Ramos (cell line): Measurements from ENCODE around the gene CCSAP.
"Not testable (repeated sequence)": the region's sequence is repeated elsewhere in the genome, so short reads cannot be mapped to it uniquely, and the experiment has no call there.

Source experiments
- in situ Hi-C: fragments of 300-500 bp; cut with MboI; formaldehyde crosslinking; loops from one replicate; pipeline ENCODE4 v1.14.3; 2022; ENCODE audit warnings: low sequenced_read_pairs; ENCODE audit not compliant: unreplicated experiment

Gene CCSAP, protein sequence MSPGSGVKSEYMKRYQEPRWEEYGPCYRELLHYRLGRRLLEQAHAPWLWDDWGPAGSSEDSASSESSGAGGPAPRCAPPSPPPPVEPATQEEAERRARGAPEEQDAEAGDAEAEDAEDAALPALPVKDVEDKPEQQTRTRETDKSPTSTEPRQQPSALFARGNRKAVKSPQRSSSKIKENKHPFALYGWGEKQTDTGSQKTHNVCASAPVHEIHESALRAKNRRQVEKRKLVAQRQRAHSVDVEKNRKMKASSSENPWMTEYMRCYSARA

DNA sequence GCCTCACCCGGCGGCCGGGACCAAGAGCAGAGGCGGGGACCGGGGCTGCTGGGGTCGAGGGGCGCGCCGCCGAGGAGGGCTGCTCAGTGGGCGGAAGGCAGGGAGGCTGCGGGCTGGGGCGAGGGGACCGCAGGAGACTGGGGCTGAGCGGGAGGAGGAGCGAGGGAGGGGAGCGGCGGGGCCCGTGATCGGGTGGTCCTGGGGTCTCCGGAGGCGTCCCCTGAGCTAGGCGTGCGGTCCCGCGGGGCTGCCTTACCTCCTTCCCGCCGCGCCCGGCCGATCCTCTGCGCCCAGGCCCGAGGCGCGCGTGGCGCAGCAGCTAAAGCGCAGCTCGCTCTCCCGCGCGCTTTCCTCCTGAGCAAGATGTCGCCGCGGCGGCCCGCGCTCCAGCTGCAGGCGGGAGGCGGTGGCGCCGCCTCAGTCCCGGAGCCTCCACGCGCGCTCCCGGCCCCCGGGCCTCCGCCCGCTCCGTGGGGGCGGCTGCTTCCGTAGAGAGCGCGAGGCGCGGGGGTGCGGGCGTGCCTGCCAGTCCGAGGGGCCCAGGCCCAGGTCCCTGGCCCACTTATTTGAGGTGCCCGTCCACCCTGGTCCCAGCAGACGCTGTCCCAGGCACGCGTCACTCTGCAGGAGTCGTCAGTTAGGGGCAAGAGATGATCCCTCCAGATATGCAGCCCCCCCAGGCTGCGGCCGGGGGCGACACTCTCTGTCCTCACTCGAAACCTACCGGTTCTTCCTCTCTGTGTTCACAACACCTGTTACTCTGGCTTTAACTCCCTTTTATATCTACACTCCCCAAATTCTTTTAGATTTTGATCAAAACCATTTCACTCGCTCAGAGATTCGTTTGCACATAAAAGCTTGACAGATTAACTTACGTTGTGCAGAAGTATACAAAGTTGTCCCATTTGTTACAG is at the start of gene CCSAP:
CCSAP (minus strand) TSS at position 392 of the 914 bp plus-strand sequence. CDS start 582 bp downstream, outside the sequence.
- in situ Hi-C loops, result no loop called here

DNA sequence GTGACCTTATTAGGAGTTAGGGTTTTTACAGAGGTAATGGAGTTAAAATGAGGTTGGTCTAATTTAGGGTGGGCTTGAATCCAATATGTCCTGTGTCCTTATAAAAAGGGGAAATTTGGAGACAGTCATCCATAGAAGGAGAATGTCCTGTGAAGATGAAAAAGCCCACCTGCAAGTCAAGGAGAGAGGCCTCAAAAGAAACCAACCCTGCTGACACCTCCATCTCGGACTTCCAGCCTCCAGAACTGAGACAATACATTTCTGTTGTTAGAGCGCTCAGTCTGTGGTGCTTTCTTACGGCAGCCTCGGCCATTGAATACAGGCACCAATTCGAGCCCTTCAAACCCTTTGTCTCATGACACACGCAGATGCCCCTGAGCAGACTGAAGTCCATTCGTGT is 47.3 kb upstream of the CCSAP start:
- in situ Hi-C loops, result no loop called here

DNA sequence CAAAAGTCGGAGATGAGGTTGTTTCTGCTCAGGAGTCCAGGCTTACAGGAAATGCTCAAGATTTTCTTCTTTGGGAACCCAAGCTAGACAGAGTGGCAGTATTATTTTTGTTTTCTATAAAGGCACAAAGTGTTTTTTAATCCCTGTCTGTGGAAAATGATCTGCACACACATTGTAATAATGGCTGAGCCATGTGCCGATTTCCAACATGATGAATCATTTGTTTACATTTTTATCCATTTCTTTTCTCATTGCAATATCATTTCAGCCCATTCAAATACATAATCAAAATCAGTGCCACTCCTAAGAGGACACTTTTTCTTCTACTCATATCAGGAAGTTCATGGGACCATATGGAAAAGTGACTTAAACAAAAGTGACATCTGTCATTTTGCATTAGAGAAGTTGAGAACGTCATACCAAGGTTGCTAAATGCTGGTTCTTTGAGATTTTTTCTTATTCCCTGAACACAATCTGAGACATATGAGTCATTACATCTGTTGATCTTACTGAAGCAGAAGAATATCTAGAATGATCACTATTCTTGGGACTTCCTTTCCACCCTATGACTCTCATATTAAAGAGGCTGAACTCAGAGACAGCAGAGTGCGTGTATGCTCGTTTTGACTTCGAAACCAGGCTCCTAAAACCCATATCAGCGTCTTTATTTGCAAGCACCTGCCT is 46.2 kb upstream of the CCSAP start:
- in situ Hi-C loops, result no loop called here

DNA sequence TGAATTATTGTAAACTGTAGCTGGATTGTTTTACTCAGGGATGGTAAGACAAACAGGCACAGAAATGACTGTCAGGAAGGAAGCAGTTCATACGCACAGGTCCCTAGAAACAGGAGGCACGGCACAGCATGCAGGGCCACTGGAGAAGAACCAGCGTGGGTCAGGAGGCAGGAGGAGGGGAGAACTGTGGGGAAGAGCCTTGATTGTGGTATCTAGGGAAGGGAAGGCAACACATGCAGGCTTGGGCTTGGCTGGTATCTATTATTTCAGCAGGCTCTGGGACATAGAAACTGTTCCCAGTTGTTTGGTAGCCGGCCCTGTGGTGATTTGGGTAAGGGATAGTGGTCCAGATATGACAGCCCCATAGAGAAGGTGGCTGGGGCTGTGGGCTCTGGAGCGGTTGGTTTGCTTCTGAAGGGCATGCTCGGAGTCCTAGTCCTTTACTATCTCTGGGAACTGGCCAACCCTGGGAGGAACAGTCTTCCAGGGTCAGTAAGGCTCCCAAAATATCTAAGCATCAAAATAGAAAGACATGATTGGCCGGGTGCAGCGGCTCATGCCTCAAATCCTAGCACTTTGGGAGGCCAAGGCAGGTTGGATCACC is 43.1 kb upstream of the CCSAP start:
- in situ Hi-C loops, result no loop called here

DNA sequence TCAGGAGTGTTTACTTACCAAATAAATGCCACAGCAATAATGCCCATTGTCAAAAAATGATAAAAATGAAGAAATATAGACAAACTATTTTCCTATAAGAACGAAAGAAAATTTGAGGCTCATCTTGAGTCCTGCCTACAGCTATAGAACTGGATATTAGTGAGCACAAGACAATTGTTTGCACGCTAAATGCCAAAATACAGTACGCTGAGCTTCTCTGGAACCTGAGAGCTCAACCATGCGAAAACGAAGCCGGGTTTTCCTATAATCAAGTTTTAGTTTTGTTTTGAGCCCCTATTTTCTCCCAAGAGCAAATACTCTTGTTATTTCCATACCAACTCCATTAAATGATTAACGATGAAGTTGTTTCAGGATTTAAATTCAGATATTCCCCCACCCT is 42.0 kb upstream of the CCSAP start:
- in situ Hi-C loops, result no loop called here

DNA sequence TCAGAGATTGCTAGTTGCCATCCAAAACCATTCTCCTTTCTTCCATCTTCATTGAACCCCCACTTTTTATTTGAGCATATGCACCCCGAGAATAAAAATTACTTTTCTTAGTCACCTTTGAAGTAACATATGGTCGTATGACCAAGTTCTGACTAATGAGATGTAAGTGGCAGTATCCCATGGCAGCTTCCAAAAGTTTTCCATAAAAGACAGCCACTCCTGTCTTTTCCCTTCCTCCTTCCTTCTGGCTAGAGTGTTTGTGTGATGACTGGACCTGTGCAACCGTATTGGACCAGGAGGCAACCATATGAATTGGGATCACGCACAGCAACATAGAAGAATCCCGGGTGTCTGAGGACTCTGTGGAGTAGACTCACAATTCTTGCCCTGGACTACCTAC is 41.1 kb upstream of the CCSAP start:
- in situ Hi-C loops, result no loop called here

DNA sequence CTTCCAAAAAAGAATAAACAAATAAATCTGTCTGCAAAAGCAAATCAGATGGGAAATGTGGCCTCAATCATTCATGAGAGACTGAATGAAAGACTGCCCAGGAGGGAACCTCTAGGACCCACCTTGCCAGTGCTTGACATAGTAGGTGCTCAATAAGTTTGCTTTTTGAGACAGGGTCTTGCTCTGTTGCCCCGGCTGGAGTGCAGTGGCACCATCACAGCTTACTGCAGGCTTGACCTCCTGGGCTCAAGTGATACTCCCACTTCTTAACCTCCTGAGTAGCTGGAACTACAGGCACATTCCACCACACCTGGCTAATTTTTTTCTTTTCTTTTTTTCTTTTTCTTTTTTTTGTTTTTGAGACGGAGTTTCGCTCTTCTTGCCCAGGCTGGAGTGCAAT is 40.3 kb upstream of the CCSAP start:
- in situ Hi-C loops, result no loop called here

DNA sequence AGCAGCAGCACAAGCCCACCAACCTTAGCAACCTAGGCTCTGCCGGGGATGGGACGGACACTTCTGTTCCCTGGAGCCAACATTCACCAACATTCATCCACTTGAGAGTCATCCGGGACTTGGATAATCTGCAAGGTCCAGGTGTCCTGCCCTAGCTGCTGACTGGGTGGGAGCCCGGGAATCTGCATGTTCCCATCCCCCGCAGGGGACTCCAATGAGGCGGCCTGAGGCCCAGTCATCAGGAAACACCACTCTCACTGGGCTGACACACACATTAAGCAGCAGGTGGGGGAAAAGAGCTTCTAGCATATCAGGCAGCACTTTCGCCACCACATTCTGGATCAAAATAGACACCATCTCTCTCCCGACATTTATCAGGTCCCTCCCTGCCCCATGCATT is 38.4 kb upstream of the CCSAP start:
- in situ Hi-C loops, result no loop called here

DNA sequence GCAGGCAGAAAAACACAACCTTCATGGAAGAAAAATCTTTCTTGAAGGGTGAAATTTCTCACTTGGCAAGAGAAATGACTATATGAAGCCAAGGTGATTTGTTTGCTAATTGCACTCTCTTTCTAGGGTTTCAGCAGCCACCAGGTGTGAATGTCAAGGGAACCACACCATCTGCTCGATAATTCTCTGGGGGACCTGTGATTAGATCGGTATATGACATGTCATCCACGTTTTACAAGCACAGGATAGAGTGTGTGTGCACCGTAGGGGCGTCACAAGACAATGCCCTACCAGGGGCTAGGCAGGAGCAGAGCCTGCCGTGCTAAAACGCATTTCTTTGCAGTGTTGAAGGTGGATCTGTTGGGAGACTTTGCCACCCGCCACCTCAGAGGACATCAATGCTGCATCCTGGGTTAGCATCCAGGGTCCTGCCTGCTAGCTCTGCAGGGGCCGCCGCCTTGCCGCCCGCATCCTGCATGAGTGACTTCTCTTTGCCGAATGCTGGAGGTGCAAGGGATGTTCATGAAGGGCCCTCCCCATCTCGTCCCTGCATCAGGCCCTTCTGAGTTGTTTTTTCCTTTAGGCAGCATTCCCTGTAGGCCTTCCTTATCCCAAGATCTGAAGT is 37.8 kb upstream of the CCSAP start:
- in situ Hi-C loops, result no loop called here

DNA sequence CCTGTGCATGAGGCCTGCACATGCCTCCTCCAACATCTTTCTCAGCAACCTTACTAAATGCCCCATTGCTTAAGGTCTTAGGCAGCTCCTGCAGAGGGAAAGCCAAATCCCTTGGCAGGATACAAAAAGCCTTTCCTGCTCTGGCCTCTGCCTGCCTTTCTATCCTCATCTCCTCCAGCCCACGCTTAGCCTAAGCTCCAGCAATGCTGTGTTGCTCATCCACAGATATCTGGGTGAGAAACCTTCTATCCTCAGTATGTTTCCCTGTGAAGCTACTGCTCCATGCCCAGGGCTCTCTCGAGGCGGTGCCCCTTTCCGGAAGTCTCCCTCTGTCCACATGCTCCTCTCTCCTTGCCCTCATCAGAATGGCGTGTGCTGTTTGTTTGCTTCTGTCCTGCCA is 37.0 kb upstream of the CCSAP start:
- in situ Hi-C loops, result no loop called here

DNA sequence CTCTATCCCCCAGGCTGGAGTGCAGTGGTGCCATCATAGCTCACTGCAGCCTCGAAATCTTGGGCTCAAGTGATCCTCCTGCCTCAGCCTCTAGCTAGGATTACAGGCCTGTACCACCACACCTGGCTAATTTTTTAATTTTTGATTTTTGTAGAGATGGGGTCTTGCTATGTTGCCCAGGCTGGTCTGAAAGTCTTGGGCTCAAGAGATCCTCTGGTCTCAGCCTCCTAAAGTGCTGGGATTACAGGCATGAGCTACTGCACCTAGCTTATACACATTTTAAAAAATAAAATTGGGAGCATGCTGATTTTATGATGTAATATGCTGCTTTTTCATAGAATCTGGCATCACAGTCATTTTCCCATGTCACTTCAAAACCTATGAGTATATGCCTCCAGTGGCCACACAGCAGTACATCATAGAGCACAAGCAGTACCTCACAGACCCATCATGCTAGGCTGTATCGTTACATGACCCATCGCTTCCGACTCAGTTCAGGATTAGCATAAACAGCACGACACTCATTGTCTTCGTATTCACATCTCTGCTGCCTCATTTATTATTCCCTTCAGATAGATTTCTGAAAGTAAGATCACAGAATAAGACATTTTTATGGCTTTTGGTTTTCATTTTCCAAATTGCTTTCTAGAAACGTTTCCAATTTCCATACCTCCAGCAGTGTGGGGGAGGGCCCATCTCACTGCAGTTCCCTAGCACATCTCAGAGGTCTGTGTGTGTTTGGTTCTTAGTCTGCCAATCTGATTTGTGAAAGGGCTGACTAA is 35.9 kb upstream of the CCSAP start:
- in situ Hi-C loops, result no loop called here

DNA sequence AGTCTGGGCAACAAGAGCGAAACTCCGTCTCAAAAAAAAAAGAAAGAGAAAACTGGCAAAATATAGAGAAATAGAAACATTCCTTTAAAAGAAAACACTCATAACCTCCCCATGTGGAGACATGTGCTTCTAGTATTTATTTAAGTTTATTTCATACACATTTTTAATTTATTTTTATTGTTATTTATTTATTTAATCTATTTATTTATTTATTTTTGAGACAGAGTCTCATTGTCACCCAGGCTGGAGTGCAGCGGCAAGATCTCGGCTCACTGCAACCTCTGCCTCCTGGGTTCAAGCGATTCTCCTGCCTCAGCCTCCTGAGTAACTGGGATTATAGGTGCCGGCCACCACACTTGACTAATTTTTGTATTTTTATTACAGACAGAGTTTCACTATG is 35.2 kb upstream of the CCSAP start:
- in situ Hi-C loops, result not testable (repeated sequence)

DNA sequence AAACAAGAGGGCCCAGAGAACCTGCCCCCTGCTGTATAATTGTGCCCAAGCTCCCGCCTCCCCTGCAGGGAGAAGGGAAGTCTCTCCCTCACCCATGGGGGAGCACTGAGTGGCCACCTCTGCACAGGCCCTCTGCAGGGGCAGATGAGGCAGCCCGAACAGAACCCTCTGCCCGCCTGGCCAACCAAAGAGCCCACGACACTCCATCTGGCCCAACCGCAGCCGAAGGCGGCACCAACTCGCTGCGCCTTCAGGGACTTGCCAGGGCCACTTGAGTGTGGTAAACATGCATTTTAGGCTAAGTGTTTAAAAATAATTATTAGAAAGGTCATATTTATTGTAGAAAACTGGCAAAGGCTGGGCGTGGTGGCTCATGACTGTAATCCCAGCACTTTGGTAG is 34.6 kb upstream of the CCSAP start:
- in situ Hi-C loops, result no loop called here

DNA sequence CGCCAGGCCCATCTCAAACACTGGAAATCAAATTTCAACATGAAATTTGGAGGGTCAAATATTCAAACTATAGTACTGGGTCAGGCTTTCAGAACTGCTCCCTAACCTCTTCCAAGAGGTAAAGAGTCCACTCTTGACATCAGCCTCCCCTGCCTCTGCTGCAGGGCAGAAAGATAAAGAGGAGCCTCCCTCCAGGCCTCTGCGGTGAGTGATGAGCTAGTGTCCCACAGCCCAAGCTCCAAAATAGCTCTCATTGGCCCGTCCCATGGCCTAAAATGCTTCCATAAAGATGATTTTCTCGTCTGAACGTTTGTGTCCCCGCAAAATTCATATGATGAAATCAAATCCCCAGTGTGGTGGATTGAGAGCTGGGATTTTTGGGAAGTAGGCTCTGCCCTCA is 33.7 kb upstream of the CCSAP start:
- in situ Hi-C loops, result no loop called here

DNA sequence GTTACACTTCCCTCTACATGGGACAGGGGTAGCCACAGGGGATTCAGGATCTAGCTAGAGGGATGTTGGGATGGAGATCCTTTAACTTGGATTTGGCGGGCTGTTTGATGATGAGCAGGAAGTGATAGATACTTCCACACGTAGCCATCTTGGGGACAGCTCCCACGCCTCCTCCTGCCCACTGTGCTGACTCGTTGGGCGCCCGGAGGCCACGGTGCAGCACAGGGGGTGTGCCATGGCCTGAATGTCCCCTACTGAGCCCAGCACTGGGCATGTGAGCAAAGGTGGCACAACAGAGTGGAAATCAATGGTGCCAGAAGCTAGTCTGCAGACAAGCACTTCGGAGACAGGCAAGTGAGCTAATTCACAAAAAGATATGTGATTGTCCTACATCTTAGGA is 31.6 kb upstream of the CCSAP start:
- in situ Hi-C loops, result no loop called here

DNA sequence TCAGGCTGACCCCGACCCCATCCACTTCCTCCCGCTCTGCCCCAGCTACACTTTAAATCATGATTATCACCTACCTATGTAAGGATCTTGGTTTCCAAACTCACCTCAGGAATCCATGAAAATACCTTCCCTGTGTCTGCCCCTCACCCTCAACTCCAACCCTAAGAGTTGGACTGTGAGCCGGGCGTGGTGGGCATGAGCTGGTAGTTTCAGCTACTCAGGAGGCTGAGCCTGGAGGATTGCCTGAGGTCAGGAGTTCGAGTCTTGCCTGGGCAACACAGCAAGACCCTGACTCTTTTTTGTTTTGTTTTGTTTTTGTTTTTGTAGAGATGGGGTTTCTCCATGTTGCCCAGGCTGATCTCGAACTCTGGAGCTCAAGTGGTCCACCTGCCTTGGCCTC is 30.5 kb upstream of the CCSAP start:
- in situ Hi-C loops, result no loop called here

DNA sequence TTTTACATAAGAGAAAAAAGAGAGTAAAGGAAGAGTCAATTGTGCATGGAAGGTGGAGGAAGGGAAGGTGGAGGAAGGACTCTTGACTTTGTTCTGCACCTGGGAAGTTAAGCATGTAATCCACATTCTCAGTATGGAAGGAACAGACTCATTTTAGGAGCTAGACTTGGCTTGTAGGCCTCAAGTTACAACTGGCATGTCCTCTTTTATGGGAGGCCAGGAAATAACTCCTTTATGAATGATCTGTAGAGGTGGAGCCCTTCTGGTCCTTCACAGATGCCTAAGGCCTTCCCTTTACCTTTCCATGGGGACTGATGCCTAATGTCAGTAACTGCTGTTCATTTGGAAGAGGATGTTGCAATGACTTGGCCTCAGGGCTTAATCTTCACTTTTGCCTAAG is 29.4 kb upstream of the CCSAP start:
- in situ Hi-C loops, result no loop called here

DNA sequence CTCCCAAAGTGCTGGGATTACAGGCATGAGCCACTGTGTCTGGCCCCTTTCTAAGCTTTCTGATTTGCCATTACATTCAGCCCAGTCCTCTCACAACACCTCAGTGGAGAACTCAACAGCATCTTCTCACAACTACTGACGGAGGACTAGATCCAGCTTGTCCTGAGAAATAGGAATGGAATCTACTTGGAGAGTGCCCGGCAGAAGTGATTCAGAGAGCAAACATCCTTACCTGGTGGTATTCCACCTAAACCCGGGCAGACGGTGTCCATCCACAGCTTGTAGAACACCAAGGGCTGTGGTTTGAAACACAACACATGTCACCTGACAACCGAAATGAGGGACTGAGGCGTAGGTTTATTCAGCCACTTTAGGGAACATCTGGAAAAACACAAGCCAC is 28.8 kb upstream of the CCSAP start:
- in situ Hi-C loops, result no loop called here

DNA sequence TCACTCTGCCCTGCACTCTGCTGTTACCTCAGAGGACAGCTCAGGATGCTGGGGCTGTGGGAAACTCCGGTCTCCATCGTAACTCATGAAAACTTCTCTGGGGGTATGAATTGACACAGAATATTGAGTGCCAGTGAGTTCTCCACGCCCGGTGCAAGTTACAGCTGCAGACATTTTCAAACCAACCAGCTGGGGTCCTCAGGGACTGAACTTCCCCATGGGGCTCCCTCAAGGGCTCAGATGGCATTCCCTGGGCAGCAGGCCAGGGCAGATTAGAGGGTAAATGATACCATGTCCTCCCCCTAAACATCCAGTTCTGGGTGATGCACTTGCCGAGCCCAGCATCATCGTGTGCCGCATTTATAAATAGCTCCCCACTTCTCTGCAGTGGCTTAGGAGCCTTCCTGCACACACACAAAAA is 27.8 kb upstream of the CCSAP start:
- in situ Hi-C loops, result no loop called here

DNA sequence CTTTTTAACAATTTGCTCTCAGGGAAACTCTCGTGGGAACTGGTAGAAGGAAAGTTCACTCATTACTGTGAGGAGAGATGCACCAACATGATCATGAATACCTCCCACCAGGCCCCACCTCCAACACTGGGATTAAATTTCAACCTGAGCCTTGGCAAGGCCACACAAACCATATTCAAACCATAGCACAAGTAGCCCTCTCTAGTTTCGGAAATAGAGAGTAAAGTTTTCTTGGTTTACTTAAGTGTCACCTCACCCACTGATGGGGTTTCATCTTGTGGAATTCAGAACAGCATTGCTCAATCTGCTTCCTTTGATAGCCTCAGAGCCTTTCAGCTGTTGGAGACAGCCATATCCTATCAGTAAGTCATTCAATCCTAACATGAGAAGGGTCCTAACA is 25.5 kb upstream of the CCSAP start:
- in situ Hi-C loops, result no loop called here
